Muscle of back (tissue), 11 donors: Measurements from ENCODE around the gene NR6A1. TPM values are rescaled to one million over a fixed set of nuclear protein-coding genes. Genes with fewer than 3 reads are reported as not detected.

Source experiments
- DNase-seq, 3 donors: peaks; one replicate each; pipeline versions ENCODE4 v3.0.0 to v3.0.0-alpha.2; 2013
- polyA plus RNA-seq, 10 donors: library from polyadenylated mRNA; unstranded; fragments of 120-200 nt; gene quantifications; one replicate each; pipeline ENCODE4 v1.2.1, GENCODE V29; 2013; ENCODE audit not compliant: insufficient read length in 10 of 10

NR6A1 gene
- polyA plus RNA-seq, 10 donors: 0.51 to 1.5 (median 0.91) TPM

- peak in 1 of 3 donors; percentile 74 for DNase-seq
Measured at GRCh38 chr9:124797343-124798103, 26.4 kb upstream of the NR6A1 start.

- no peak for DNase-seq
Measured at GRCh38 chr9:124795881-124796431, 24.8 kb upstream of the NR6A1 start.

GRCh38 chr9:124794902-124795491 is 23.9 kb upstream of the NR6A1 start:
- no peak for DNase-seq

- DNase-seq: peak in 1 of 3 donors; percentile 76
Measured at GRCh38 chr9:124793015-124793541, 22.0 kb upstream of the NR6A1 start.

- no peak for DNase-seq
Measured at GRCh38 chr9:124792257-124793014, 21.3 kb upstream of the NR6A1 start.

GRCh38 chr9:124790801-124791505 is 19.8 kb upstream of the NR6A1 start:
- no peak for DNase-seq

- DNase-seq: no peak
Measured at GRCh38 chr9:124790301-124790700, 19.2 kb upstream of the NR6A1 start.

GRCh38 chr9:124789531-124789930 is 18.4 kb upstream of the NR6A1 start:
- no peak for DNase-seq

GRCh38 chr9:124788542-124789217 is 17.6 kb upstream of the NR6A1 start:
- DNase-seq: no peak

GRCh38 chr9:124786881-124787573 is 15.9 kb upstream of the NR6A1 start:
- no peak for DNase-seq

- peak in 1 of 3 donors; percentile 69 for DNase-seq
Measured at GRCh38 chr9:124784509-124784908, 13.4 kb upstream of the NR6A1 start.

GRCh38 chr9:124783830-124784229 is 12.7 kb upstream of the NR6A1 start:
- DNase-seq: no peak

- no peak for DNase-seq
Measured at GRCh38 chr9:124782661-124783574, 11.8 kb upstream of the NR6A1 start.

GRCh38 chr9:124781967-124782660 is 11.0 kb upstream of the NR6A1 start:
- DNase-seq: no peak

- DNase-seq: no peak
Measured at GRCh38 chr9:124780757-124781151, 9.6 kb upstream of the NR6A1 start.

GRCh38 chr9:124780060-124780756 is 9.1 kb upstream of the NR6A1 start:
- DNase-seq: peak in 1 of 3 donors; percentile 52

GRCh38 chr9:124779368-124780059 is 8.4 kb upstream of the NR6A1 start:
- DNase-seq: peak in 2 of 3 donors; percentile 78 to 89
